Keratinocyte (primary cell): Measurements from ENCODE around the gene AOAH.

Experiments
- CTCF ChIP-seq, 3 experiments: IDR thresholded peaks in 1 of 3; conservative IDR thresholded peaks in 1 of 3; optimal IDR thresholded peaks in 1 of 3; 2 replicates in 2 of 3; 3 replicates in 1 of 3; pipeline versions ENCODE3 to v1.5.1; 2011; ENCODE audit warnings: low read length in 3 of 3, mild to moderate bottlenecking in 3 of 3, moderate library complexity in 2 of 3, control low read depth in 1 of 3, inconsistent platforms in 1 of 3; ENCODE audit not compliant: insufficient read depth in 2 of 3; ENCODE audit errors: extremely low read depth in 1 of 3
- EZH2 ChIP-seq: IDR thresholded peaks from one replicate; pipeline ENCODE4 v1.6.1; 2012; ENCODE audit warnings: inconsistent platforms, mild to moderate bottlenecking, low read length, moderate library complexity

GRCh38 chr7:36717586-36717985 lies 6.7 kb downstream of the AOAH start:
- TF ChIP-seq CTCF (optimal IDR thresholded peaks at IDR 0.05 in 1 of 3, IDR thresholded peaks at IDR 0.05 in 1 of 3, conservative IDR thresholded peaks at IDR 0.05 in 1 of 3; ENCODE audit: extremely low read depth in 1 of 3, insufficient read depth in 2 of 3, low read length in 3 of 3) (no peak), EZH2 (no peak)
